HG03558 (cell line): ENCODE measurements around the gene SKA1.
"Not testable (repeated sequence)": the region's sequence is repeated elsewhere in the genome, so short reads cannot be mapped to it uniquely, and the experiment has no call there.

Source experiments
- ATAC-seq: cut with Tn5 transposase; IDR thresholded peaks from one replicate; pipeline ENCODE4 v1.9.1; 2021; ENCODE audit warnings: moderate number of reproducible peaks; ENCODE audit not compliant: unreplicated experiment; ENCODE audit errors: extremely low read depth

SKA1 gene

DNA sequence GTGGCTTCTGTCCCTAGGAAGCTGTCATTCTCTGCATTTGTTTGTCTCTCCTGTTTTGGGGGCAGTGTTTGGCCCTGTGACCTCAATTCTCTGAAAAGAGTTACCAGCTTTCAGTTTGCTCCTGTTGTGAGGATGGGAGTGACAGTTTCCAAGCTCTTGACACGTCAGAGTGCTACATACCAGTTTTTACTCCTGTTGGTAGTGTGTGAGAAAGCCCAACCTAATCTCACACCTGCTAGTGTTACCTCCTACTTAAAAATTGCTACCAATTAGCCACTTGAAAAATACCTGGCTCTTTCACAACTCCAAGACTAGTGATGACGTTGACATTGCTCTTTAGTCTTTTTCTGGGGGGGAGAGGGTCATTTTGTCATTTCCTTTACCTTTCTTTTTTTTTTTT lies 14.1 kb downstream of the SKA1 start:
- ATAC-seq: no peak

DNA sequence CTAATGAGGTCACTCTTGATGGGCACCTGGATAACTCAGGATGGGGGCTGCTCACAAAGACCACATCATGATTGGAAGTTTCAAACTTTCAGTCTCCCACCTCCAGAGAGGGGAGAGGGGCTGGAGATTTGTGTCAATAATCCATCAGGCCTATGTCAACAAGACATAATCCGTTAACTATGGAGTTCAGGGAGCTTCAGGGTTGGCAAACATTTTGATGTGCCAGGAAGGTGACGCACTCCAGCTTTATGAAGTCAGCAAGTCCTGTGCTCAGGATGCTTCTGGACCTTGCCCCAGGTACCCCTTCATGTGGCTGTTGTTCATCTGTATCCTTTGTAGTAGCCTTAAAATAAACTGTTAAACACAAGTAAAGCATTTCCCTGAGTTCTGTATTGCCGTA lies 19.0 kb downstream of the SKA1 start:
- ATAC-seq: no peak

GRCh38 chr18:50395093-50395492 lies 20.2 kb downstream of the SKA1 start:
- ATAC-seq: no peak

- ATAC-seq: no peak
Observed at GRCh38 chr18:50396005-50396660, 21.3 kb downstream of the SKA1 start.

- ATAC-seq: no peak
Observed at GRCh38 chr18:50397023-50397422, 22.2 kb downstream of the SKA1 start.

DNA sequence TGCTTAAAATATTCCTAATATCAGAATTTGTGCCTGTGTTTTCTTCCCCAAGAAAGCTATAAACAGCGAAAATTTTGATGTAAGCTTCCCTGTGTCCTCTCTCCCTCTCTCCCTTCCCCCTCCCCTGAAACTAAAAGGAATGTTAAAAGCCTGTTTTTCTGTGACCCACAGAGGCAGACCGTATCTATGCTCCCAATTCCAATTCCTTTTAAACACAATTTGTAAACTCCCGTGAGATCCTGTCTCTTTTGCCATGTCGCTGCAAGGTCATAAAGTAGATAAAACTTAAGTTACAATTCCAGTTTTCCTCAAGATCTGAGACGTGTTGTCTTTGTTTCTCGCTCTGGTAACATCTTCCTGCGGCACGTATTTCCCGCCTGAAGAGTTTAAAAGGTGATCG lies 23.3 kb downstream of the SKA1 start:
- no peak for ATAC-seq

- ATAC-seq: no peak
Observed at GRCh38 chr18:50398947-50399346, 24.1 kb downstream of the SKA1 start.

- no peak for ATAC-seq
Observed at GRCh38 chr18:50399582-50399981, 24.7 kb downstream of the SKA1 start.

DNA sequence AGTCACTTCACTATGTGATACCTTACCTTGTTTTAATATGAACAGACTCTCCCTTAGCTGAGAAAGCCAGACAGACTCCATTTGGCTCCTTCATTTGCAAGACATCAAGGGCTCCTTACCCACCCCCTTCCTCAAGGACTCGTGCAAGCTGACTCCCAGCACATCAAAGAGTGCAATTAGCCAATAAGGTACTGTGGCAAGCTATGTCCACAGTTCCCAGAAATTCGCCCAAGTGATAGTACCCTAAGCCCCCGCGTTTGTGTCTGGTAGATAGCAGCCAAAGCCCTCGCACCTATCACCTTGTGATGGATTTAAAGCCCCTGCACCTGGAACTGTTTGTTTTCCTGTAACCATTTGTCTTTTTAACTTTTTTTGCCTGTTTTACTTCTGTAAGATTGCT lies 25.6 kb downstream of the SKA1 start:
- not testable (repeated sequence) for ATAC-seq

GRCh38 chr18:50401295-50401694 lies 26.4 kb downstream of the SKA1 start:
- ATAC-seq: no peak

DNA sequence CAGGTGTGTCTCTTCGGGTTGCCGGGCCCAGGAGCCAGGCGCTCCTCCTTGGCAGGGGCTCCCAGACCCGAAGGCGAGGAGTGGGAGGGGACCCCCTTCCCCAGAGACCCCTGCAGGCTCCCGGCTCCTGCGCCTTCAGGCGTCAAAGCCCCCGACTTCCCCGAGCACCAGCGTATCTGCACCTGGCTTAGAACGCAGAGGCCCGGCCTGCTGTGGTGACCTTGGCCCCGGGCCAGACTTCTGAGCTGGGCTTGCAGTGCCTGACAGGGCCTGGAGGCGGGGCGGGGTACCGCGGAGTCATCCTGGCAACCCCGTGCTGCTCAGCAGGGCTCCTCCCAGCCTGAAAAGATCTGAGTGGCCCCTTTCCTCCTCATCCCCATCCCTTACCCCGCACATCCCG lies 27.0 kb downstream of the SKA1 start:
- no peak for ATAC-seq

- ATAC-seq: not testable (repeated sequence)
Observed at GRCh38 chr18:50404752-50405581, 30.1 kb downstream of the SKA1 start.

DNA sequence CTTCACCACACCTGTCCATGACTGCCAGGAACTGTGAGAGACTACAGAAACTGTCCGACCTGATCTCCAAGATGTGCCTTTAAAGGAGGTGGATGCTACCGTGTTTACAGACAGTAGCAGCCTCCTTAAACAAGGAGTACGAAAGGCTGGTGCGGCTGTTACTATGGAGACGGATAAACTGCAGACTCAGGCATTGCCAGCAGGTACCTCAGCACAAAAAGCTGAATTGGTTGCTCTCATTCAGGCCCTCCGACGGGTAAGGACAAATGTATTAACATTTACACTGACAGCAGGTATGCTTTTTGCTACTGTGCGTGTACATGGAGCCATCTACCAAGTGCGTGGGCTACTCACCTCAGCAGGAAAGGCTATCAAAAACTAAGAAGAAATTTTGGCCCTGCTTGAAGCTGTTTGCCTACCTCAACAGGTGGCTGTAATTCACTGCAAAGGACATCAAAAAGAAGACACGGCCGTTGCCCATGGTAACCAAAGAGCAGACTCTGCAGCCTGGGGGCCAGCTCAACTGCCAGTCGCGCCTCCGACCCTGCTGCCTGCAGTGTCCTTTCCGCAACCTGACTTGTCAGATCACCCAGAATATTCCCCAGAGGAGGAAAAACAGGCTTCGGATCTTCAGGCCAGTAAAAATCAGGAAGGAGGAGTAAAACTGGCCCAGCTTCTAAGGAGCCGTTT lies 30.9 kb downstream of the SKA1 start:
- ATAC-seq: no peak

- ATAC-seq: no peak
Observed at GRCh38 chr18:50409236-50409635, 34.4 kb downstream of the SKA1 start.

DNA sequence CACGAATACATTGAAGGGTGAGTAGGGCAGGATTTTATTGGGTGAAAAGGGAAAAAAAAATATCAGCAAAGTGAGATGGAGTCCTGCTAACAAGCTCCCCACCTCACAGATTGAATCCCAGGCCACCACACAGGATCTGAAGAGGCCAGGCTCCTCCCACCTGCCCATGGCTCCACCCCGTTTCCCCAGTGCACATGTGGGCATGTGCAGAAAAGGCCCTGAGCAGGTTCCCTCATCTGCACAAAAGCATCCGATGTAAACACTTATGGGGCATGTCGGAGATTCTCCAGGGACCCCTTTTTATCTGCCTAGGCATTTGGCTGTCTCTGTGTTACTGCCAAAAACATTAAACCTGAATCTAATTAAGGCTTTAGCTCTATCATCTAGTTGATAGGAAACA lies 35.2 kb downstream of the SKA1 start:
- no peak for ATAC-seq

- no peak for ATAC-seq
Observed at GRCh38 chr18:50410894-50411293, 36.0 kb downstream of the SKA1 start.

GRCh38 chr18:50416832-50417231 lies 42.0 kb downstream of the SKA1 start:
- not testable (repeated sequence) for ATAC-seq

- not testable (repeated sequence) for ATAC-seq
Observed at GRCh38 chr18:50417705-50418104, 42.9 kb downstream of the SKA1 start.

DNA sequence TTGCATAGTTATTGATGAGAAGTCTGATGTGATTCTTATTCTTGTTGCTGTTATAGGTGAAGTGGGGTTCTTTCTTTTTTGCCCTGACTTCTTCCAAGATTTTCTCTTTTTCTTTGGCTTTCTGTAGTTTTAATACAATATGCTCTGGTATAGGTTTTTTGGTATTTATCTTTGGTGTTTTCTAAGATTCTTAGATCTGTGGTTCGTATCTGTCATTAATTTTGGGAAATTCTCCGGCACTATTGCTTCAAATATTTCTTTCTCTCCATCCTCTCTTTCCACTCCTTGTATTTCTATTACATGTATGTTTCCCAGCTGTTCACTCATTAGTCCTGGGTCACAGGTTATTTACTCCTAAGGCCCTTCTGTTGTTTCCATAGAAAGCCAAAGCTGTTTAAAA lies 43.8 kb downstream of the SKA1 start:
- no peak for ATAC-seq

DNA sequence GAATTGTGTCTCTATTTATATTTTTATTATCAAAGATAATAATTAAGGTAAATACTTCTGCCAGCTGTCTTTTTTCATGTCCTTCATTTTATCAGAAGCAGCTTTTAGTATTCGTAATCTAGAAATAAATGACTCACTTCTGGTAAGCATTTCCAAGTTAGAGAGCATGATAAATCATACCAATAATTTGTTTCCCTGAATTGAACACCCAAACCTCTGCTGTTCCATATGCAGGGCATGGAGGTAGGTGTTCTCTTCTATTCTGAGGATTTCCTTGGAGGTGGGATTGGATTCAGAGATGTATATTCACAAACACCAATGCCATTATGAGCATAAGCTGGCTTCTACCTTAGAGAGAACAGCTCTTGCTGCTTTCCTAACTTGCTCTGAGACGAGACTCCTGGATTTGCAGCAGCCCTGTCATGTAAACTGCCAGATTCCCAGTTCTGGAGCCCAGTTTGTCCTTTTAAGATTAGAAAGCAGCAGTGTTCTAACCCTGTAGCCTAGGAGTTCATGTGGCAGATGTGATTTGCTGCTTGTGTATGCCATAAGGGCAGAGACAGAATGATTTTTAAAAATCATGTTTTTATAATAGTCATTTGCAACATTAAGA lies 47.5 kb downstream of the SKA1 start:
- no peak for ATAC-seq
